HEK293 (cell line): ENCODE data around the gene MYRIP.

Experiments
- CTCF ChIA-PET: fragments of 350-600 bp; formaldehyde crosslinking; extraction: SDS; loops from one replicate; lab custom pipeline; 2021; ENCODE audit warnings: antibody characterized with exemption; lab: Yijun Ruan, JAX
- POLR2A ChIA-PET: fragments of 300-600 bp; formaldehyde crosslinking; extraction: SDS; loops from one replicate; lab custom pipeline; 2020; ENCODE audit warnings: antibody characterized with exemption, inconsistent platforms; lab: Yijun Ruan, JAX
- H3K27ac ChIP-seq: fragments of 200-500 bp; sonication (Bioruptor generic); 2 replicates; pipeline ENCODE4 v1.5.1; 2014; ENCODE audit warnings: low read depth, low read length, control low read depth, inconsistent platforms; ENCODE audit errors: extremely low read depth
- H3K36me3 ChIP-seq, 2 experiments: fragments of 200-500 bp in 1 of 2; sonication (Bioruptor generic) in 1 of 2; 1 replicate in 1 of 2; 2 replicates in 1 of 2; pipeline ENCODE4 v1.5.1; 2014 to 2017; ENCODE audit warnings: inconsistent platforms in 2 of 2, low read length in 2 of 2; ENCODE audit not compliant: control insufficient read depth in 2 of 2, insufficient read depth in 1 of 2
- H3K4me1 ChIP-seq: fragments of 200-500 bp; sonication (Bioruptor generic); 2 replicates; pipeline ENCODE4 v1.5.1; 2014; ENCODE audit warnings: mild to moderate bottlenecking, low read length, inconsistent platforms; ENCODE audit not compliant: control insufficient read depth, insufficient read depth
- H3K4me3 ChIP-seq: 2 replicates; pipeline ENCODE4 v1.5.1; 2011; ENCODE audit warnings: low read depth, mild to moderate bottlenecking, control low read depth, low read length, moderate library complexity
- H3K9me3 ChIP-seq: fragments of 200-500 bp; sonication (Bioruptor generic); 2 replicates; pipeline ENCODE4 v1.5.1; 2014; ENCODE audit warnings: low read depth, low read length, inconsistent platforms; ENCODE audit not compliant: control insufficient read depth, insufficient read depth
- AEBP2 ChIP-seq: fragments of 450-650 bp; formaldehyde crosslinking; IDR thresholded peaks from 2 replicates; pipeline ENCODE4 v1.5.1; 2016; ENCODE audit warnings: missing biosample characterization, missing genetic modification characterization, borderline replicate concordance
- BCL11B ChIP-seq: fragments of 450-650 bp; formaldehyde crosslinking; IDR thresholded peaks from 2 replicates; pipeline ENCODE4 v1.5.1; 2016; ENCODE audit warnings: low read depth, missing biosample characterization, missing genetic modification characterization
- CTCF ChIP-seq: fragments of 450-650 bp; formaldehyde crosslinking; IDR thresholded peaks from 2 replicates; pipeline ENCODE4 v1.5.1; 2016; ENCODE audit warnings: missing biosample characterization, missing genetic modification characterization
- GFI1B ChIP-seq: fragments of 450-650 bp; formaldehyde crosslinking; IDR thresholded peaks from 2 replicates; pipeline ENCODE4 v1.5.1; 2016; ENCODE audit warnings: missing biosample characterization, missing genetic modification characterization
- GLI4 ChIP-seq: fragments of 450-650 bp; formaldehyde crosslinking; IDR thresholded peaks from 2 replicates; pipeline ENCODE4 v1.5.1; 2016; ENCODE audit warnings: missing biosample characterization, missing genetic modification characterization
- GLIS1 ChIP-seq: fragments of 450-650 bp; formaldehyde crosslinking; IDR thresholded peaks from 2 replicates; pipeline ENCODE4 v1.5.1; 2016; ENCODE audit warnings: missing biosample characterization, missing genetic modification characterization
- KLF10 ChIP-seq: fragments of 450-650 bp; IDR thresholded peaks from 2 replicates; pipeline ENCODE4 v1.5.1; 2018; ENCODE audit warnings: missing biosample characterization, mild to moderate bottlenecking, missing genetic modification characterization
- KLF8 ChIP-seq: fragments of 450-650 bp; formaldehyde crosslinking; IDR thresholded peaks from 2 replicates; pipeline ENCODE4 v1.5.1; 2016; ENCODE audit warnings: missing biosample characterization, missing genetic modification characterization
- MYNN ChIP-seq: fragments of 450-650 bp; formaldehyde crosslinking; IDR thresholded peaks from 2 replicates; pipeline ENCODE4 v1.5.1; 2016; ENCODE audit warnings: missing biosample characterization, missing genetic modification characterization, borderline replicate concordance
- SP2 ChIP-seq: fragments of 450-650 bp; formaldehyde crosslinking; IDR thresholded peaks from 2 replicates; pipeline ENCODE4 v1.5.1; 2016; ENCODE audit warnings: missing biosample characterization, missing genetic modification characterization
- WT1 ChIP-seq: fragments of 450-650 bp; formaldehyde crosslinking; IDR thresholded peaks from 2 replicates; pipeline ENCODE4 v1.5.1; 2016; ENCODE audit warnings: missing biosample characterization, missing genetic modification characterization
- YY2 ChIP-seq: fragments of 450-650 bp; formaldehyde crosslinking; IDR thresholded peaks from 2 replicates; pipeline ENCODE4 v1.5.1; 2016; ENCODE audit warnings: missing biosample characterization, missing genetic modification characterization
- ZBTB26 ChIP-seq: fragments of 450-650 bp; formaldehyde crosslinking; optimal IDR thresholded peaks from 2 replicates; pipeline ENCODE3; 2016; ENCODE audit warnings: missing biosample characterization, mild to moderate bottlenecking, missing genetic modification characterization
- ZFP41 ChIP-seq: fragments of 450-650 bp; formaldehyde crosslinking; IDR thresholded peaks from 2 replicates; pipeline ENCODE4 v1.5.1; 2016; ENCODE audit warnings: missing biosample characterization, missing genetic modification characterization, borderline replicate concordance
- ZFP69B ChIP-seq: fragments of 450-650 bp; formaldehyde crosslinking; IDR thresholded peaks from 2 replicates; pipeline ENCODE4 v1.5.1; 2016; ENCODE audit warnings: missing biosample characterization, missing genetic modification characterization
- ZNF133 ChIP-seq: fragments of 450-650 bp; formaldehyde crosslinking; IDR thresholded peaks from 2 replicates; pipeline ENCODE4 v1.5.1; 2016; ENCODE audit warnings: missing biosample characterization, missing genetic modification characterization
- ZNF16 ChIP-seq: fragments of 450-650 bp; formaldehyde crosslinking; IDR thresholded peaks from 2 replicates; pipeline ENCODE4 v1.5.1; 2016; ENCODE audit warnings: low read depth, missing biosample characterization, missing genetic modification characterization
- ZNF175 ChIP-seq: fragments of 450-650 bp; formaldehyde crosslinking; IDR thresholded peaks from 2 replicates; pipeline ENCODE4 v1.5.1; 2016; ENCODE audit warnings: missing biosample characterization, missing genetic modification characterization
- ZNF221 ChIP-seq: fragments of 450-650 bp; formaldehyde crosslinking; IDR thresholded peaks from 2 replicates; pipeline ENCODE4 v1.5.1; 2017; ENCODE audit warnings: missing biosample characterization, missing genetic modification characterization, borderline replicate concordance
- ZNF266 ChIP-seq: fragments of 450-650 bp; formaldehyde crosslinking; IDR thresholded peaks from 2 replicates; pipeline ENCODE4 v1.5.1; 2016; ENCODE audit warnings: missing biosample characterization, missing genetic modification characterization, low read depth
- ZNF280C ChIP-seq: fragments of 450-650 bp; formaldehyde crosslinking; IDR thresholded peaks from 2 replicates; pipeline ENCODE4 v1.5.1; 2016; ENCODE audit warnings: missing biosample characterization, missing genetic modification characterization
- ZNF37A ChIP-seq: fragments of 450-650 bp; IDR thresholded peaks from 2 replicates; pipeline ENCODE4 v1.5.1; 2018; ENCODE audit warnings: missing biosample characterization, missing genetic modification characterization
- ZNF416 ChIP-seq: fragments of 450-650 bp; formaldehyde crosslinking; IDR thresholded peaks from 2 replicates; pipeline ENCODE4 v1.5.1; 2016; ENCODE audit warnings: missing biosample characterization, missing genetic modification characterization
- ZNF510 ChIP-seq: fragments of 450-650 bp; formaldehyde crosslinking; IDR thresholded peaks from 2 replicates; pipeline ENCODE4 v1.5.1; 2018; ENCODE audit warnings: mild to moderate bottlenecking, missing genetic modification characterization, missing biosample characterization; ENCODE audit not compliant: insufficient replicate concordance
- ZNF548 ChIP-seq: fragments of 450-650 bp; formaldehyde crosslinking; IDR thresholded peaks from 2 replicates; pipeline ENCODE4 v1.5.1; 2016; ENCODE audit warnings: missing biosample characterization, missing genetic modification characterization
- ZNF571 ChIP-seq: fragments of 450-650 bp; formaldehyde crosslinking; IDR thresholded peaks from 2 replicates; pipeline ENCODE4 v1.5.0; 2017; ENCODE audit warnings: missing biosample characterization, missing genetic modification characterization
- ZNF621 ChIP-seq: fragments of 450-650 bp; formaldehyde crosslinking; IDR thresholded peaks from 2 replicates; pipeline ENCODE4 v1.5.1; 2017; ENCODE audit warnings: missing biosample characterization, missing genetic modification characterization
- ZNF624 ChIP-seq: fragments of 450-650 bp; formaldehyde crosslinking; IDR thresholded peaks from 2 replicates; pipeline ENCODE4 v1.5.1; 2017; ENCODE audit warnings: missing biosample characterization, missing genetic modification characterization
- ZNF660 ChIP-seq: fragments of 450-650 bp; IDR thresholded peaks from 2 replicates; pipeline ENCODE4 v1.5.1; 2018; ENCODE audit warnings: missing biosample characterization, mild to moderate bottlenecking, missing genetic modification characterization
- ZNF707 ChIP-seq: fragments of 450-650 bp; formaldehyde crosslinking; IDR thresholded peaks from 2 replicates; pipeline ENCODE4 v1.5.1; 2016; ENCODE audit warnings: missing biosample characterization, missing genetic modification characterization
- ZSCAN30 ChIP-seq: fragments of 450-650 bp; IDR thresholded peaks from 2 replicates; pipeline ENCODE4 v1.5.1; 2018; ENCODE audit warnings: missing biosample characterization, mild to moderate bottlenecking, missing genetic modification characterization, moderate library complexity

The MYRIP gene

GRCh38 chr3:40173227-40173721, 363.9 kb downstream of the MYRIP start:
- ChIA-PET CTCF (no interaction called here), POLR2A (no interaction called here)
- H3K9me3 ChIP-seq: no peaks in the 10 kb centered on the region
- no peak overlapping the region for H3K4me3 ChIP-seq
- no peaks in the 10 kb centered on the region; the same call in 1 of the 2 replicates for H3K4me1 ChIP-seq
- H3K27ac ChIP-seq: no peak overlapping the region
- H3K36me3 ChIP-seq: no peaks in the 10 kb centered on the region
- no peak for TF ChIP-seq ZNF266 (tag by site-specific recombination)
- TF ChIP-seq ZNF660 (tag by site-specific recombination): no peak
- no peak for TF ChIP-seq ZBTB26 (tag by site-specific recombination)
- no peak for TF ChIP-seq ZSCAN30 (tag by site-specific recombination)
- no peak for TF ChIP-seq ZNF133 (tag by site-specific recombination)
- TF ChIP-seq ZNF707 (tag by site-specific recombination): no peak
- no peak for TF ChIP-seq ZFP69B (tag by site-specific recombination)
- TF ChIP-seq ZNF621 (tag by site-specific recombination): no peak
- TF ChIP-seq ZNF37A: no peak
- no peak for TF ChIP-seq MYNN (tag by site-specific recombination)
- no peak for TF ChIP-seq ZNF16 (tag by site-specific recombination)
- no peak for TF ChIP-seq BCL11B (tag by site-specific recombination)
- TF ChIP-seq YY2 (tag by site-specific recombination): no peak
- no peak for TF ChIP-seq ZNF624 (tag by site-specific recombination)
- no peak for TF ChIP-seq KLF8 (tag by site-specific recombination)
- no peak for TF ChIP-seq ZFP41 (tag by site-specific recombination)
- no peak for TF ChIP-seq ZNF416 (tag by site-specific recombination)
- no peak for TF ChIP-seq AEBP2 (tag by site-specific recombination)
- TF ChIP-seq ZNF280C: no peak
- TF ChIP-seq ZNF221 (tag by site-specific recombination): no peak
- TF ChIP-seq, all 188 proteins: peak for 0

- Histone ChIP-seq H3K36me3 (no peaks in the 10 kb centered on the region), H3K4me3 (no peak overlapping the region), H3K4me1 (no peaks in the 10 kb centered on the region; the same call in 1 of the 2 replicates), H3K9me3 (no peaks in the 10 kb centered on the region), H3K27ac (no peak overlapping the region)
- ChIA-PET POLR2A (no interaction called here), CTCF (interaction anchor here (0.7 to 3.5 kb wide), 10 partner anchors 8 to 636 kb away, joined by 3 to 15 read pairs (median 6); no protein-coding TSS in a partner anchor)
- no peak for TF ChIP-seq GFI1B (tag by site-specific recombination)
- TF ChIP-seq ZNF571: no peak
- TF ChIP-seq ZNF175: no peak
- no peak for TF ChIP-seq ZNF548 (tag by site-specific recombination)
- no peak for TF ChIP-seq SP2 (tag by site-specific recombination)
- no peak for TF ChIP-seq WT1 (tag by site-specific recombination)
- TF ChIP-seq GLI4 (tag by site-specific recombination): no peak
- no peak for TF ChIP-seq GLIS1 (tag by site-specific recombination)
- no peak for TF ChIP-seq KLF10 (tag by site-specific recombination)
- TF ChIP-seq ZNF510: no peak
- no peak for TF ChIP-seq CTCF (tag by site-specific recombination)
These were observed 368.7 kb downstream of the MYRIP start for GRCh38 chr3:40178012-40178594.
